Activated B cell treated with CpG ODN at 0.5 μM for 24 hours (primary cell): ENCODE data around the gene LTBR. TPM values are rescaled to one million over a fixed set of nuclear protein-coding genes. Genes with fewer than 3 reads are reported as not detected.

Experiments used
- ATAC-seq: fragments of 200-7000 bp; cut with Tn5 transposase; one replicate; pipeline ENCODE4 v1.10.0; 2021; ENCODE audit warnings: low read depth, mild to moderate bottlenecking, moderate library complexity
- CTCF ChIA-PET: fragments of 350-600 bp; sonication (Branson Sonifier 250); formaldehyde crosslinking; loops from one replicate; lab custom pipeline; 2021; ENCODE audit warnings: antibody characterized with exemption; lab: Charles Lee
- POLR2A ChIA-PET: fragments of 350-600 bp; sonication (Branson Sonifier 250); formaldehyde crosslinking; loops from one replicate; lab custom pipeline; 2021; ENCODE audit warnings: antibody characterized with exemption; lab: Charles Lee
- DNase-seq: peaks from one replicate; pipeline ENCODE4 v3.0.0; 2022
- H3K27ac Mint-ChIP-seq: one replicate; pipeline ENCODE4 v1.8.0; 2020; ENCODE audit warnings: mixed read lengths
- H3K27me3 Mint-ChIP-seq: one replicate; pipeline ENCODE4 v1.8.0; 2021; ENCODE audit warnings: mixed read lengths
- H3K36me3 Mint-ChIP-seq: one replicate; pipeline ENCODE4 v1.8.0; 2021; ENCODE audit warnings: low read depth, mixed read lengths
- H3K4me1 Mint-ChIP-seq: one replicate; pipeline ENCODE4 v1.8.0; 2021; ENCODE audit warnings: mixed read lengths
- H3K4me3 Mint-ChIP-seq: one replicate; pipeline ENCODE4 v1.8.0; 2020; ENCODE audit warnings: mild to moderate bottlenecking, mixed read lengths
- H3K9me3 Mint-ChIP-seq: one replicate; pipeline ENCODE4 v1.8.0; 2020; ENCODE audit warnings: mixed read lengths
- CTCF ChIP-seq: fragments of 200-600 bp; IDR thresholded peaks from one replicate; pipeline ENCODE4 v1.8.0; 2022; ENCODE audit warnings: antibody characterized with exemption, mild to moderate bottlenecking
- intact Hi-C: fragments of 100-400 bp; cut with micrococcal nuclease; formaldehyde crosslinking; loops from one replicate; pipeline ENCODE4 v1.15.1; 2024
- total RNA-seq: library from RNA; stranded (reverse); gene quantifications from 2 replicates; pipeline ENCODE4 v1.2.3, GENCODE V29; 2022

The LTBR gene
- total RNA-seq, 1 donor from 2014 or later, result 0.33 TPM

DNA sequence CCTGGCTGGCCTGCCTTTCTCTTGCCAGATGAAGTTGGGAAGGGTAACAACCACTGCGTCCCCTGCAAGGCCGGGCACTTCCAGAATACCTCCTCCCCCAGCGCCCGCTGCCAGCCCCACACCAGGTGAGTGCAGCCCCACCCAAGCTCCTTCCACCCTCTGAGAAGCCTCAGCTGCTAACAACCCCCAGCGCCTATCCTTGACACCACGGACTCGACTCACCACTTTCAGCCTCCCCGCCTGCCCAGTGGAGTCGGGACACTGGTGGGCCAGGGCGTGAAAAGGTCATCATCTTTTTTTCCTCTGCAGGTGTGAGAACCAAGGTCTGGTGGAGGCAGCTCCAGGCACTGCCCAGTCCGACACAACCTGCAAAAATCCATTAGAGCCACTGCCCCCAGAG is 2.1 kb downstream of the LTBR start:
- Mint-ChIP-seq H3K36me3 (no peaks in the 10 kb centered on the region), H3K4me3 (no peak overlapping the region), H3K9me3 (no peaks in the 10 kb centered on the region), H3K4me1 (peaks cover 8% of the 10 kb centered on the region), H3K27me3 (peaks cover 45% of the 10 kb centered on the region), H3K27ac (no peak overlapping the region)
- ATAC-seq (no peak), DNase-seq (no peak)
- ChIA-PET CTCF (no interaction called here), POLR2A (no interaction called here)
- TF ChIP-seq CTCF, result no peak
- intact Hi-C loops, result no loop called here

DNA sequence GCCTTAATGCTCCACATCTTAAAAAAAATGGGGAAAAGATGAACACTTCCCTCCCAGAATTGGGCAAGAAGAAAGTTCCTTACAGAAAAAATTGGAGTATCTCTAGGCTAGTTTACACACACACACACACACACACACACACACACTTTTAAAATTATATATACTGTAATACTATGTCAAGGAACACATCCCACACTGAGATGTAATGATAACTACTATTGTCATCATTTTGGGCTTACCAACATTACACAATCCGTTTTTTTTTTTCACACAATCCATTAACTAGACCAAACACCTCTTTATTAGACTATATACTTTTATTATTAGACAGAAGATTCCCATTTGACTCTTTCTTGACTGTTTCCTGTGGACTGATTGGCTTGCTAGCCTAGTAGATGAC is 2.5 kb downstream of the LTBR start:
- Mint-ChIP-seq H3K4me1 (peaks cover 8% of the 10 kb centered on the region), H3K36me3 (no peaks in the 10 kb centered on the region), H3K4me3 (no peak overlapping the region), H3K9me3 (no peaks in the 10 kb centered on the region), H3K27me3 (peaks cover 41% of the 10 kb centered on the region), H3K27ac (no peak overlapping the region)
- no peak for ATAC-seq
- ChIA-PET CTCF (no interaction called here), POLR2A (no interaction called here)
- DNase-seq, result no peak
- intact Hi-C loops, result no loop called here
- TF ChIP-seq CTCF, result no peak

GRCh38 chr12:6387541-6387940 is 3.6 kb downstream of the LTBR start:
- POLR2A ChIA-PET, result no interaction called here

GRCh38 chr12:6390084-6390799 is 6.3 kb downstream of the LTBR start:
- CTCF ChIA-PET, result no interaction called here
- Mint-ChIP-seq H3K4me3 (no peak overlapping the region), H3K4me1 (no peaks in the 10 kb centered on the region), H3K27ac (no peak overlapping the region), H3K27me3 (peaks cover 18% of the 10 kb centered on the region), H3K9me3 (no peaks in the 10 kb centered on the region), H3K36me3 (no peaks in the 10 kb centered on the region)
- intact Hi-C loops, result no loop called here
- no peak for TF ChIP-seq CTCF
- DNase-seq, result no peak
- POLR2A ChIA-PET, result no interaction called here
- no peak for ATAC-seq

More at GRCh38 chr12:6387541-6387940, 3.6 kb downstream of the LTBR start:
- H3K4me1 Mint-ChIP-seq, result peaks cover 8% of the 10 kb centered on the region
- DNase-seq (no peak), ATAC-seq (no peak)
- intact Hi-C loops, result no loop called here
- no peak overlapping the region for H3K27ac Mint-ChIP-seq
- peaks cover 33% of the 10 kb centered on the region for H3K27me3 Mint-ChIP-seq
- CTCF ChIA-PET, result no interaction called here
- no peaks in the 10 kb centered on the region for H3K36me3 Mint-ChIP-seq
- TF ChIP-seq CTCF, result no peak
- H3K4me3 Mint-ChIP-seq, result no peak overlapping the region
- H3K9me3 Mint-ChIP-seq, result no peaks in the 10 kb centered on the region

GRCh38 chr12:6391013-6391412 is 7.1 kb downstream of the LTBR start:
- ChIA-PET CTCF (no interaction called here), POLR2A (no interaction called here)
- intact Hi-C loops, result no loop called here
- Mint-ChIP-seq H3K36me3 (no peaks in the 10 kb centered on the region), H3K27ac (no peak overlapping the region), H3K27me3 (peaks cover 22% of the 10 kb centered on the region), H3K4me3 (no peak overlapping the region), H3K9me3 (no peaks in the 10 kb centered on the region), H3K4me1 (no peaks in the 10 kb centered on the region)
- no peak for TF ChIP-seq CTCF
- ATAC-seq, result no peak
- DNase-seq, result no peak
